ENCODE measurements around the gene GFY. TPM values are rescaled to one million over a fixed set of nuclear protein-coding genes. Genes with fewer than 3 reads are reported as not detected.
A peak's percentile ranks its signal among the peaks of the same experiment; 100 is the strongest.
"Not testable (repeated sequence)": the region's sequence is repeated elsewhere in the genome, so short reads cannot be mapped to it uniquely, and the experiment has no call there.

Gene GFY
- total RNA-seq, 1 donor from 2014 or later: not detected

DNA sequence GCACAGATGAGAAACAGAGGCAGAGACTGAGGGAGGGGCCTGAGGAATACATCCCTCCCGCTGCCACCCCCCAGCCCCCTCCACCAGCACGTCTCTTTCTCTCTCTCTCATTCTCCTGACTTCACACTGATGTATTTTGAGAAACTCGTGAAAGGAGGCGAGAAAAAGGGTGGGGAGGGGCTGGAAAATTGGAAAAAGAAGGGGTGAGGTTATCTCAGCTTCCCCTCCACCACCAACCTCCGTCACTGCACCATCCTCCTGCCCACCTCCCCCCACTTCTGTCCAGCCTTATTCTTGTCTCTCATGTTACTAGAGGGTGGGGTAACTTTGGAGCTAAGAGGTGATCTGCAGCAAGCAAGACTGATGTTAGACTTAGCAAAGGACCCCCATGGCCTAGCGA lies 14.6 kb downstream of the GFY start:
- no peak for DNase-seq
- Mint-ChIP-seq H3K4me3 (no peak overlapping the region), H3K4me1 (peaks cover 40% of the 10 kb centered on the region), H3K36me3 (ENCODE audit: low read depth) (no peaks in the 10 kb centered on the region), H3K9me3 (no peaks in the 10 kb centered on the region), H3K27ac (no peak overlapping the region), H3K27me3 (peaks cover 76% of the 10 kb centered on the region)
- intact Hi-C loops (cut with micrococcal nuclease): loop anchor here (5.0 kb wide), 1 partner anchor 213 kb away; no protein-coding TSS in a partner anchor

DNA sequence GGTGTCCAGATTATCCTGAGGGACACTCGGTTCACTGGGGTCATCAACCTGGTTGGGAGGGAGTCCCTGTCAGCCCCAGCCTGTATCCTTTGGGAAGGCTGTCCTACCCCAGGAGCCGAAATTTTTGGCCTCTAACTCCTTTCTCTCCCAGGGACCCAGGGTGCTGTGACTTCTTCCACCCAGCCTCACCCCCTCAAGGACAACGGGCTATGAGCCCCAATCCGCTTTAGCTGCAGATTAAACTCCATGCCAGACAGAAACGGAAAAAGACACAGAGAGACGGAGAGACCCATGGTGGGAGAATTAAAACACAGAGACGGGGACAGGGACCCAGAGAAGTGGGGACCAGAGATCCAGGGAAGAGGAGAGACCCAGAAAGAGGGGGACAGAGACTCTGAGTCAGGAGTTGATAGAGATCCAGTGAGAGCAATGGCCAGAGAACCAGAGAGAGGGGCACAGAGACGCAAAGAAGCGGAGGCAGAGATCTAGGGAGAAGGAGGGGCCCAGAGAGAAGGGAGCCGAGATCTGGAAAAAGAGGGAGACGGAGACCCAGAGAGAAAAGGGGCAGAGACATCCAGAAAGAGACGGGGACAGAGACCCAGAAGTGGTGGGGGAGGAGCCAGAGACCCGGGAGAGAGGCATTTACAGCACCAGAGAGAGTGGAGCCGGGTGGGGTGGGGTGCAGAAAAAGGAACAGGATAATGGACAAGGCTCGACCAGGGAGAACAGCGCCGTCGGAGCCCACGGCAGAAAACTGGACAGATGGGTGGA lies 15.4 kb downstream of the GFY start:
- Mint-ChIP-seq H3K27me3 (peaks cover 68% of the 10 kb centered on the region), H3K36me3 (ENCODE audit: low read depth) (peaks cover 6% of the 10 kb centered on the region), H3K4me3 (peak overlapping the region; percentile 70), H3K27ac (no peak overlapping the region), H3K4me1 (peaks cover 43% of the 10 kb centered on the region), H3K9me3 (no peaks in the 10 kb centered on the region)
- no peak for DNase-seq
- intact Hi-C loops (cut with micrococcal nuclease): loop anchor here (5.0 kb wide), 1 partner anchor 213 kb away; no protein-coding TSS in a partner anchor

DNA sequence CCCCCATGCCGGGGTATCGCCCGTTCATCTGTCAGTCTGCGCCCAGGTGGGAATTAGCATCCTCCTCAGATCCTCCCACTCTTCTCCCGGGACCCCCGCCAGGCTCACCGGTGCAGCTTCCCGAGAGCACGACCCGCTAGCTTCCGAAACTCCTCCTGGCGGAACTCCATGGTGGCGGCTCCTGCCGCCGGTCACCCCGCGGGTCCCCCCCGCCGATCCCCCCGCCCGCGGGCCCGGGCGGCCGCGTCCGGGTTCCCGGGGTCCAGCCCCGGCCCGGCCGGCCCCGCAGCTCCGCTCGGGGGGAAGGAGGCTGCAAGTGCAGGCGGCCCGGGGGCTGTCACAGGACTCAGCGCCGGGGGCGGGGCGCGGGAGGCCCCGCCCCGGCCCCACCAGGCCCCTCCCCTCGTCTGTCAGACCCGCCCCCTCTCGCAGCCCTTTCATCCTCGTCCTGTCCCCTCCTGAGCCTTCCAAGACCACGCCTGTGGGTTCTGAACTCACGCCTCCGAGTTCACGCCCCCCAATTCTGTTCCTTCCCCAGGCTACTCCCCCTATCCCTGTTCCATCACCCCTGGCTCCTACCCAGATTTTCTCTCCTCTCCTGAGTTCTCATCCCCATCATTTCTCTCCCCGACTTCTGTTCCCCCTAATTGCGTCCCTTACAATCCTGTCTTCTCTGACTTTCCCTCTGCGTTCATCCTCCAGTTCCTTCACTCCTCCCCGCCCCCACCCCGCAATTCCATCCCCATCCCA lies 16.2 kb downstream of the GFY start, which contains the start of gene SLC17A7:
Gene SLC17A7, minus strand, starts transcription at position 318 of the 750 bp plus-strand sequence. Its CDS starts 148 bp downstream, at position 170.
- H3K27ac Mint-ChIP-seq: peak within 1 kb of the TSS; percentile 70
- intact Hi-C loops (cut with micrococcal nuclease): loop anchor here (5.0 kb wide), 1 partner anchor 214 kb away; no protein-coding TSS in a partner anchor
- peaks cover 10% of the 10 kb centered on the region for H3K36me3 Mint-ChIP-seq (ENCODE audit: low read depth)
- peak; percentile 82 for DNase-seq
- peak within 1 kb of the TSS; percentile 89 for H3K4me3 Mint-ChIP-seq
- H3K27me3 Mint-ChIP-seq: peaks cover 60% of the 10 kb centered on the region
- peaks cover 42% of the 10 kb centered on the region for H3K4me1 Mint-ChIP-seq
- no peaks in the 10 kb centered on the region for H3K9me3 Mint-ChIP-seq

DNA sequence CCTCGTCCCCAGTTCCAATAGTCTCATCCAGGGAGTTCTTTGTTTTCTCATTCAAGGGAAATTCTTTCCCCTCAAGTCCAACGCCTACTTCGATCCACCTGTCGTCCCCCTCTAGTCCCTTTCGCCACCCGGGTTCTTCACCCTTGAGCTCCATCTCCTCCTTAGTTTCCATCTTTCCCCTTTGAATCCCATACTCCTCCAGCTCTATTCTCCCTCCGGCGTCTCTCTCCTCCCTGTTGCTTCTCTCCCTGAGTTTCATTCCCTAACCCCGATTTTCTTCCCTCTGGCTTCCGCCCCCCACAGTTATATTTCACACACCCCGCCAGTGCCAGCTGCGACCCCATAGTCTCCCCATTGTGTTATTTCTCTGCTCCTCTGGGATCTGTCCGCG lies 16.8 kb downstream of the GFY start:
- peak overlapping the region; percentile 70 for H3K27ac Mint-ChIP-seq
- peaks cover 41% of the 10 kb centered on the region for H3K4me1 Mint-ChIP-seq

DNA sequence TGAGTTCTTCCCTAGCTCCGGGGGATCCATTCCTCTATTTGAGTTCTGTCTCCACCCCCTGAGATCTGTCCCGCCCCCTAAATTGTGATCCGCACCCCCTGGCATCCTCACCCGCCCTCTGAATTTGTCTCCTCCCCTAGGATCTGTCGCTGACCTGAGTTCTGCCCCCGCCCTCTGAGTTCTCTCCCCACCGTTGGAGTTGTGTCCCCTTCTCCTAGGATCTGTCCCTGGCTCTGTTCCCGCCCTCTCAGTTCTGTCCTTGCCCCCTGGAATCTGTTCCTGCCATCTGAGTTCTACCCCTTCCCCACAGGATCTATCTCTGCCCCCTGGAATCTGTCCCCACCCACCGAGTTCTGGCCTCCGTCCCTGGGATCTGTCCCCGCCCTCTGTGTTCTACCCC lies 17.2 kb downstream of the GFY start:
- DNase-seq: peak; percentile 78
- intact Hi-C loops (cut with micrococcal nuclease): loop anchor here (2.0 to 5.0 kb wide), 2 partner anchors 22 to 215 kb away; no protein-coding TSS in a partner anchor
- H3K9me3 Mint-ChIP-seq: no peaks in the 10 kb centered on the region
- peaks cover 51% of the 10 kb centered on the region for H3K27me3 Mint-ChIP-seq
- peaks cover 15% of the 10 kb centered on the region for H3K36me3 Mint-ChIP-seq (ENCODE audit: low read depth)
- H3K27ac Mint-ChIP-seq: peak overlapping the region; percentile 60
- H3K4me1 Mint-ChIP-seq: peaks cover 40% of the 10 kb centered on the region
- peak overlapping the region; percentile 89 for H3K4me3 Mint-ChIP-seq

More for the DNA sequence above, 16.8 kb downstream of the GFY start:
- Mint-ChIP-seq H3K9me3 (no peaks in the 10 kb centered on the region), H3K4me3 (peak overlapping the region; percentile 89), H3K27me3 (peaks cover 55% of the 10 kb centered on the region), H3K36me3 (ENCODE audit: low read depth) (peaks cover 15% of the 10 kb centered on the region)
- intact Hi-C loops (cut with micrococcal nuclease): loop anchor here (2.0 to 5.0 kb wide), 2 partner anchors 21 to 215 kb away; no protein-coding TSS in a partner anchor
- DNase-seq: no peak

DNA sequence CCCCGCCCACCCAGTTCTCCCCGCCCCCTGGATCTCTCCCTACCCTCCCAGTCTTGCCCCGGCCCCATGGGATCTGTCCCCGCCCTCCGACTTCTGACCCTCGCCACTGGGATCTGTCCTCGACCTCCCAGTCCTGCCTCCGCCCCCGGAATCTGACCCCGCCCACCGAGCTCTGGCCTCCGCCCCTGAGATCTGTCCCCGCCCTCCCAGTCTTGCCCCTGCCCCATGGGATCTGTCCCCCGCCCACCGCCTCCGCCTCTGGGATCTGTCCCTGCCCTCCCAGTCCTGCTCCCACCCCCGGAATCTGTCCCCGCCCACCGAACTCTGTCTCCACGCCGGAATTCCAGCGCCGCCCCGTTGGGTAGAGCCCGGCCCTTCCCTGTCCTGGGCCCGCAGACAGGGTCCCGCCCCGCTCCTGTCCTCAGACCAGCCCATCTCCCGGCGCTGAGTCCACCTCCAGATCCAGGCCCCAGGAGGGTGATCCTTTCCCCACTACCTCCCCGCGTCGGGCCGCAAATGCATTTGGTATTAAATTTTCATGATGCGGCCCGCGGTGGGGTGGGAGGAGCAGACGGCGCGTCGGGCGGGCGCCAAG lies 17.7 kb downstream of the GFY start:
- peak overlapping the region; percentile 88 for H3K27ac Mint-ChIP-seq
- H3K4me3 Mint-ChIP-seq: peak overlapping the region; percentile 89

DNA sequence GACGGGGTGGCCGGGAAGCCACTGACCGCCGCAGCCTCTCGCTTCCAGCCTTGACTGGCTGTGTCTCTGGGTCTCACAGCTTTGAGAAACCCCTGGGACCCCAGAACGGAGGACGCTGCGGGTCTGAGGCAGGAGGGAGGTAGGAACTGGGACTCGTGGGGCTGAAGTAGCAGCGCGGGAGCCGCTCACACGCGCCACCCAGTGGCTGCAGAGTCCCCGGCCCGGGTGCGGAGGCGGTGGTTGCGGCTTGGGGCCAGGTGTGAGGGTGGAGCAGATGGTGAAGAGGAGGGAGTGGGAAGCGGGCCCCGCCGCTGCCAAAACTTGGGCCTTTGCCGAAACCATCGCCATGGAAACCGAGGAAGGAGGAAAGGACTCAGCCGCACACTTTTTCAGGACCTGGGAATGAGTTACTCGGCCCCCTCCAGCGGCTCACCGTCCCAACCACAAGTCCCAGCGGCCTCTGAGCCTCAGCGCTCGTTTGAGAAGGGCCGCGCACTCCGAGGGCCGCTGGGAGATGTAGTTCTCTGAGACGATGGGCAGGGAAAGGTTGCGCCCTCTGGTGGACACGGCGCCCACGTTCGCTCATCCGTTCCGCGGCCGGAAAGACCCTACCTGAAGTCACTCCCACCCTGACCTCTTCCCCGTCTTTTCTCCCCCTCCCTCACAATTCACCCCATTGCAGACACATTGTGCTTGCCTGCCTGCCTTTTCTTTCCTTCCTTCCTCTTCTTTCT lies 18.3 kb downstream of the GFY start:
- Mint-ChIP-seq H3K4me1 (peaks cover 45% of the 10 kb centered on the region), H3K36me3 (ENCODE audit: low read depth) (peaks cover 22% of the 10 kb centered on the region), H3K4me3 (peak overlapping the region; percentile 89), H3K27me3 (peaks cover 39% of the 10 kb centered on the region), H3K9me3 (no peaks in the 10 kb centered on the region), H3K27ac (peak overlapping the region; percentile 88)
- DNase-seq: peak; percentile 98
- intact Hi-C loops (cut with micrococcal nuclease): loop anchor here (1.0 to 5.0 kb wide), 5 partner anchors 10 to 216 kb away; partner anchors contain the start of gene ALDH16A1

More for the DNA sequence above, 17.7 kb downstream of the GFY start:
- intact Hi-C loops (cut with micrococcal nuclease): loop anchor here (1.0 to 5.0 kb wide), 5 partner anchors 10 to 216 kb away; partner anchors contain the start of gene ALDH16A1
- Mint-ChIP-seq H3K4me1 (peaks cover 40% of the 10 kb centered on the region), H3K27me3 (peaks cover 46% of the 10 kb centered on the region), H3K9me3 (no peaks in the 10 kb centered on the region), H3K36me3 (ENCODE audit: low read depth) (peaks cover 17% of the 10 kb centered on the region)
- peak; percentile 93 for DNase-seq

DNA sequence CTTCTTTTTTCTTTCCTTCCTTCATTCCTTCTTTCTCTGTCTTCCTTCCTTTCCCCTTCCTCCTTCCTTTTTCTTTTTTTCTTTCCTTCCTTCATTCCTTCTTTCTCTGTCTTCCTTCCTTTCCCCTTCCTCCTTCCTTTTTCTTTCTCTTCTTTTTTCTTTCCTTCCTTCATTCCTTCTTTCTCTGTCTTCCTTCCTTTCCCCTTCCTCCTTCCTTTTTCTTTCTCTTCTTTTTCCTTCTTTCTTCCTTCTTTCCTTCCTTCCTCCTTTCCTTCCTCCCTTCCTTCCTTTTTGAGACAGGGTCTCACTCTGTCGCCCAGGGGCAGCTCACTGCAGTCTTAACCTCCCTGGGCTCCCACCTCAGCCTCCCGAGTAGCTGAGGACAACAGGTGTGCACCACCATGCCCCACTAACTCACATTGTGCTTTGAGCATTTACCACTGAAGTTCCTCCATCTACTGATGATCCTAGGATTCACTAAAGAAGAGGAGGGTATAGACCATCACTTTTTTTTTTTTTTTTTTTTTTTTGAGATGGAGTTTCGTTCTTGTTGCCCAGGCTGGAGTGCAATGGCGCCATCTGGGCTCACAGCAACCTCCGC lies 19.0 kb downstream of the GFY start:
- peaks cover 28% of the 10 kb centered on the region for H3K36me3 Mint-ChIP-seq (ENCODE audit: low read depth)
- peaks cover 47% of the 10 kb centered on the region for H3K4me1 Mint-ChIP-seq
- DNase-seq, H3K9me3 Mint-ChIP-seq: not testable (repeated sequence)
- peak overlapping the region; percentile 89 for H3K4me3 Mint-ChIP-seq
- peaks cover 33% of the 10 kb centered on the region for H3K27me3 Mint-ChIP-seq
- intact Hi-C loops (cut with micrococcal nuclease): loop anchor here (5.0 kb wide), 1 partner anchor 217 kb away; no protein-coding TSS in a partner anchor
- peak overlapping the region; percentile 88 for H3K27ac Mint-ChIP-seq

DNA sequence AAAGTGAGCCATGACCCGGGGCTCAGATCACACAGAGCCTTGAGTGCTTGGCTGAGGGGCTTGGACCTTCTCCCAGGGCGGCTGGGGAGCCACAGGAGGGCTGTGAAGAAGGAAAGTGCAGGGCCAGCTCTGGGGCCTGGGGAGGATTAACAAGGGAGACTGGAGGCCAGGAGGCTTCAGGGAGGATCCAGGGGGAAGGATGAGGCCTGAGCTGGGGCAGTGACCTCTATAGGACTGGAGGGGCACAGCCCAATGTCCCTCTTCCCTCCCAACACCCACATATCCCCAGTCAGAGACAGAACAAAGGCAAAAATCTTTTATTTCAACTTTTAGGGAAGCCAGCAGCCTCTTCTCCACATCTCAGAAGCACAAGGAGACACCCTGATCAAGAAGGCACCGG lies 20.8 kb downstream of the GFY start:
- intact Hi-C loops (cut with micrococcal nuclease): no loop called here
- DNase-seq: no peak
- H3K36me3 Mint-ChIP-seq (ENCODE audit: low read depth): peaks cover 42% of the 10 kb centered on the region
- H3K9me3 Mint-ChIP-seq: no peaks in the 10 kb centered on the region
- peaks cover 54% of the 10 kb centered on the region for H3K4me1 Mint-ChIP-seq
- H3K27ac Mint-ChIP-seq: no peak overlapping the region
- H3K27me3 Mint-ChIP-seq: peaks cover 15% of the 10 kb centered on the region
- no peak overlapping the region for H3K4me3 Mint-ChIP-seq

DNA sequence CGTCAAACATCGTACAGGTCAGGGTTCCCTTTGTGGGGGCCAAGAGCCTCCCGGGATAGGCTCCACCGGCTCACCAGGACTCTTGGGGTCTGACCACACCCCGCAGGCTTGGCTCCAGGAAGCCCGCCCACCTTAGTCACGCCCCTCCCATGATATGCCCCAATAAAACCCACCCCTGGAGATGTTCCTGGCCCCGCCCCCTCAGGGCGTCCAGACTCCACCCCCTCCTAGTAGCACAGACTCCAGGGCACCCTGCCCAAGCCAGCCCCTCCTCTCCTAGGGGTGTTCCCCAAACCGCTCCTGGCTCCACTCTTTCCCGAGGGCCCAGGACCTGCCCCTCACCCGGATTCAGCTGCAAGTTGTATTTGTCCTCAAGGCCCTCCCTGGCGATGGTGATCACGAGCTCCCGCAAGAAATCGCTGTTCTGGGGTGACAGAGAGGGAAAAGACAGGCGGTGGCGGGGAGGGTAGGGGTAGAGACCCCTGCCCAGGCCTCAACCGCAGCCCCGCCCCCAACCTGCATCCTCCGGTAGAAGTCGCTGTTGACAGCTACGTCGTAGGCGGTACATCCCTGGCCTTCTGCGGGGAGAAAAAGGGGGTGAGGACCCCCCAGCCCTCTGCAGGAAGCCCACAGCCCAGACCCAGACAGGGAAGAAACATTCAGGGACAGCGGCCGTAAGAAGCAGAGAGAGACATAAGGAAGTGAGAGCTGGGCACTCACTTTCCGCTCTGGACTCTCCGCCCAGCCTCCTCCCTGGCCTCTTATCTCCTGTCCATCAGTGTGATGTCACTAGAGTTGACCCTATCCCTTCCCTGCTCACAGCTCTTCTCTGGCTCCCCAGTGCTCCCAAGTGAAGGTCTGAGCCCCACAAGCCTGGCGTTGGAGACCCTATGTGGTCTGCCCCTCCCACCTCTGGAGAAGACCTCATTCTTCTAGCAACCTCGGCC lies 22.6 kb downstream of the GFY start:
- DNase-seq: peak; percentile 72
- Mint-ChIP-seq H3K4me1 (peaks cover 49% of the 10 kb centered on the region), H3K27me3 (peaks cover under 1% of the 10 kb centered on the region), H3K27ac (no peak overlapping the region), H3K4me3 (no peak overlapping the region), H3K36me3 (ENCODE audit: low read depth) (peaks cover 49% of the 10 kb centered on the region), H3K9me3 (no peaks in the 10 kb centered on the region)
- intact Hi-C loops (cut with micrococcal nuclease): no loop called here

DNA sequence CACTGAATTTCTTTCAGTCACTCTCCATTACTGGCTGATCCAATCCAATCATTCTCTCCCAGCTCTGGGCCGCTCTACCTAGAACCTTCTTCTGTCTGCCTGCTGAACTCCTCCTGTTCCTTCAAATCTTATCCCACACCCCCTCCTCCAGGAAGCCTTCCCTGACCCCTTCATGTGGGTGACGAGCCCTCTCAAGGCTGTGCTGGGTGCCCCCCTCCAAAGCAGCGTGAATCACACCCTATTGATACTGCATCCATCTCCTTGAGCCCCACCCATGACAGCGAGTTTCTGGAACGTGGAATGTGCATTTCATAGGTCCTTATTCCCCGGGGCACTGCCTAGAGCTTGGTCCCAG lies 23.2 kb downstream of the GFY start:
- no peak overlapping the region for H3K4me3 Mint-ChIP-seq
- DNase-seq: no peak
- peaks cover 49% of the 10 kb centered on the region for H3K36me3 Mint-ChIP-seq (ENCODE audit: low read depth)
- H3K27me3 Mint-ChIP-seq: no peaks in the 10 kb centered on the region
- H3K27ac Mint-ChIP-seq: peak overlapping the region; percentile 39
- intact Hi-C loops (cut with micrococcal nuclease): no loop called here
- H3K4me1 Mint-ChIP-seq: peaks cover 49% of the 10 kb centered on the region
- no peaks in the 10 kb centered on the region for H3K9me3 Mint-ChIP-seq

DNA sequence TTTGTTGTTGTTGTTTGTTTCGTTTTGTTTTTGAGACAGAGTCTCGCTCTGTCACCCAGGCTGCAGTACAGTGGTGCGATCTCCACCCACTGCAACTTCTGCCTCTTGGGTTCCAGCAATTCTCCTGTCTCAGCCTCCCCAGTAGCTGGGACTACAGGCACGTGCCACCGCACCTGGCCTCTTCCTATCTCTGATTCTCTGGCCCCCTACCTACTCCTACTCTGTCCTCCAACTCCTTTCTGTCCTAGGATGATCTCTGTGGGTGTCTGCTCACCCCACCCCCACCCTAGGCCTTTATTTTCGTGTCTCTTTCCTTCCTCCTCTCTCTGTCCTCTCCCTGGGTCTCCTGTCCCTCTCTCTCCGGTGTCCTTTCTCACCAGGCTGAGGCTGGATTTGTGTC lies 25.2 kb downstream of the GFY start:
- peak overlapping the region; percentile 100 for H3K27ac Mint-ChIP-seq
- DNase-seq: no peak
- H3K36me3 Mint-ChIP-seq (ENCODE audit: low read depth): peaks cover 44% of the 10 kb centered on the region
- H3K27me3 Mint-ChIP-seq: no peaks in the 10 kb centered on the region
- H3K9me3 Mint-ChIP-seq: no peaks in the 10 kb centered on the region
- peak overlapping the region; percentile 91 for H3K4me3 Mint-ChIP-seq
- intact Hi-C loops (cut with micrococcal nuclease): loop anchor here (5.0 kb wide), 3 partner anchors 37 to 813 kb away; partner anchors contain the start of genes DBP, RPL13A, RRAS and SCAF1
- H3K4me1 Mint-ChIP-seq: peaks cover 39% of the 10 kb centered on the region
